Measurements from ENCODE around the gene TEC.

- TF ChIP-seq POLR2A (IDR thresholded peaks at IDR 0.05; ENCODE audit: low read length) = no peak
- TF ChIP-seq GATA1 (IDR thresholded peaks at IDR 0.05; ENCODE audit: low read depth, low read length) = no peak
These were observed 43.4 kb downstream of the TEC start for GRCh38 chr4:48226199-48226598.

All from erythroblast (primary cell).